ENCODE measurements around the gene ADCY7. TPM values are rescaled to one million over a fixed set of nuclear protein-coding genes. Genes with fewer than 3 reads are reported as not detected.

The ADCY7 gene
- total and polyA plus RNA-seq, 9 of the 15 experiments (the other 6 are each of a cell fraction or from before 2014, with no cell fraction given): 2.3 to 108 (median 28.6) TPM

DNA sequence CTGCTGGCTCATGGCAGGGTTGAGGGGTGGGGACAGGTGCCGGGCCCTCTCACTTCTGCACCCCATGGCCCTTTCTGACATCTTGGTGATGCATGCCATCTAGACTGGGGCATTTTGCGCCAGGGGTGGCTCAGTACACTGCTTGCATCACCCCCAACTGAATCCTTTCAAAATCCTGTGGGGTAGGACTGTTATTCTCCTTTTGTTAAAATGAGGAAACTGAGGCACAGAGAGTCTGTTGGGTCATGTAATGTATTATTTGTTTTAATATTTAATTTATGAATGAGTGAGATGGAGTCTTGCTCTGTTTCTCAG lies 9.9 kb downstream of the ADCY7 start:
- Histone ChIP-seq H3K9me1 (ENCODE audit: control insufficient read depth, insufficient read depth, low read length) (peaks cover 9% of the 10 kb centered on the region), H3K4me2 (ENCODE audit: insufficient read depth, low read length) (no peak overlapping the region), H3K27ac (ENCODE audit: extremely low read depth, low read depth, low read length) (no peak overlapping the region), H4K20me1 (replicated peaks; ENCODE audit: control insufficient read depth, insufficient read depth, low read length) (peaks cover 40% of the 10 kb centered on the region), H3K27me3 (ENCODE audit: control insufficient read depth in 2 of 2, insufficient read depth in 2 of 2, low read length in 2 of 2) (no peaks in the 10 kb centered on the region), H2AFZ (ENCODE audit: low read depth, low read length) (no peak overlapping the region), H3K36me3 (ENCODE audit: control insufficient read depth, insufficient read depth, low read length) (peaks cover 46% of the 10 kb centered on the region), H3K4me1 (replicated peaks in 1 of 2; ENCODE audit: control insufficient read depth in 2 of 2, insufficient read depth in 2 of 2, low read length in 2 of 2) (peaks cover 41 to 63% of the 10 kb centered on the region in 2 experiments), H3K9me3 (replicated peaks; ENCODE audit: control insufficient read depth, insufficient read depth, low read depth, low read length) (no peaks in the 10 kb centered on the region), H3K9ac (ENCODE audit: insufficient read depth in 1 of 2, low read depth in 2 of 2, low read length in 2 of 2) (no peak overlapping the region), H3K4me3 (no peak overlapping the region), H3K79me2 (ENCODE audit: control insufficient read depth, insufficient read depth, low read length) (peaks cover 98% of the 10 kb centered on the region)
- CTCF ChIA-PET (ENCODE audit: low intra/inter-chr PET ratio): no interaction called here
- intact Hi-C loops (cut with micrococcal nuclease) (no loop called here), in situ Hi-C loops (cut with MboI) (no loop called here)
- TF ChIP-seq, protein P1, sequence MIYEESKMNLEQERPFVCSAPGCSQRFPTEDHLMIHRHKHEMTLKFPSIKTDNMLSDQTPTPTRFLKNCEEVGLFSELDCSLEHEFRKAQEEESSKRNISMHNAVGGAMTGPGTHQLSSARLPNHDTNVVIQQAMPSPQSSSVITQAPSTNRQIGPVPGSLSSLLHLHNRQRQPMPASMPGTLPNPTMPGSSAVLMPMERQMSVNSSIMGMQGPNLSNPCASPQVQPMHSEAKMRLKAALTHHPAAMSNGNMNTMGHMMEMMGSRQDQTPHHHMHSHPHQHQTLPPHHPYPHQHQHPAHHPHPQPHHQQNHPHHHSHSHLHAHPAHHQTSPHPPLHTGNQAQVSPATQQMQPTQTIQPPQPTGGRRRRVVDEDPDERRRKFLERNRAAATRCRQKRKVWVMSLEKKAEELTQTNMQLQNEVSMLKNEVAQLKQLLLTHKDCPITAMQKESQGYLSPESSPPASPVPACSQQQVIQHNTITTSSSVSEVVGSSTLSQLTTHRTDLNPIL (CRISPR knock-in tag; IDR thresholded peaks at IDR 0.05): no peak
- TF ChIP-seq, protein P2, sequence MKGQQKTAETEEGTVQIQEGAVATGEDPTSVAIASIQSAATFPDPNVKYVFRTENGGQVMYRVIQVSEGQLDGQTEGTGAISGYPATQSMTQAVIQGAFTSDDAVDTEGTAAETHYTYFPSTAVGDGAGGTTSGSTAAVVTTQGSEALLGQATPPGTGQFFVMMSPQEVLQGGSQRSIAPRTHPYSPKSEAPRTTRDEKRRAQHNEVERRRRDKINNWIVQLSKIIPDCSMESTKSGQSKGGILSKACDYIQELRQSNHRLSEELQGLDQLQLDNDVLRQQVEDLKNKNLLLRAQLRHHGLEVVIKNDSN (CRISPR knock-in tag; IDR thresholded peaks at IDR 0.05): no peak
- TF ChIP-seq JUN (IDR thresholded peaks at IDR 0.05; ENCODE audit: borderline replicate concordance, low read depth, low read length) (no peak), JUN (CRISPR knock-in tag; IDR thresholded peaks at IDR 0.05; ENCODE audit: borderline replicate concordance) (no peak), LCOR (CRISPR knock-in tag; IDR thresholded peaks at IDR 0.05) (no peak), HNRNPUL1 (IDR thresholded peaks at IDR 0.05; ENCODE audit: low read length) (no peak), RBFOX2 (IDR thresholded peaks at IDR 0.05; ENCODE audit: low read depth, low read length) (no peak), ATF1 (CRISPR knock-in tag; IDR thresholded peaks at IDR 0.05) (no peak), ATF1 (tag; IDR thresholded peaks at IDR 0.05) (no peak), ZNF584 (CRISPR knock-in tag; IDR thresholded peaks at IDR 0.05; ENCODE audit: low read depth) (no peak), SMAD2 (IDR thresholded peaks at IDR 0.05; ENCODE audit: low read depth, low read length) (no peak), EP400 (IDR thresholded peaks at IDR 0.05) (no peak), MTA3 (IDR thresholded peaks at IDR 0.05; ENCODE audit: borderline replicate concordance) (no peak), ZNF316 (IDR thresholded peaks at IDR 0.05) (no peak), ZNF551 (CRISPR knock-in tag; IDR thresholded peaks at IDR 0.05) (no peak), ZNF253 (CRISPR knock-in tag; conservative IDR thresholded peaks at IDR 0.05) (no peak), SETDB1 (IDR thresholded peaks at IDR 0.05; ENCODE audit: low read length) (no peak)
- TF ChIP-seq, protein P3, sequence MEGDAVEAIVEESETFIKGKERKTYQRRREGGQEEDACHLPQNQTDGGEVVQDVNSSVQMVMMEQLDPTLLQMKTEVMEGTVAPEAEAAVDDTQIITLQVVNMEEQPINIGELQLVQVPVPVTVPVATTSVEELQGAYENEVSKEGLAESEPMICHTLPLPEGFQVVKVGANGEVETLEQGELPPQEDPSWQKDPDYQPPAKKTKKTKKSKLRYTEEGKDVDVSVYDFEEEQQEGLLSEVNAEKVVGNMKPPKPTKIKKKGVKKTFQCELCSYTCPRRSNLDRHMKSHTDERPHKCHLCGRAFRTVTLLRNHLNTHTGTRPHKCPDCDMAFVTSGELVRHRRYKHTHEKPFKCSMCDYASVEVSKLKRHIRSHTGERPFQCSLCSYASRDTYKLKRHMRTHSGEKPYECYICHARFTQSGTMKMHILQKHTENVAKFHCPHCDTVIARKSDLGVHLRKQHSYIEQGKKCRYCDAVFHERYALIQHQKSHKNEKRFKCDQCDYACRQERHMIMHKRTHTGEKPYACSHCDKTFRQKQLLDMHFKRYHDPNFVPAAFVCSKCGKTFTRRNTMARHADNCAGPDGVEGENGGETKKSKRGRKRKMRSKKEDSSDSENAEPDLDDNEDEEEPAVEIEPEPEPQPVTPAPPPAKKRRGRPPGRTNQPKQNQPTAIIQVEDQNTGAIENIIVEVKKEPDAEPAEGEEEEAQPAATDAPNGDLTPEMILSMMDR (IDR thresholded peaks at IDR 0.05 in 2 of 3, conservative IDR thresholded peaks at IDR 0.05 in 1 of 3; ENCODE audit: insufficient read depth in 2 of 3, low read depth in 1 of 3, low read length in 3 of 3): no peak
- TF ChIP-seq, protein P4, sequence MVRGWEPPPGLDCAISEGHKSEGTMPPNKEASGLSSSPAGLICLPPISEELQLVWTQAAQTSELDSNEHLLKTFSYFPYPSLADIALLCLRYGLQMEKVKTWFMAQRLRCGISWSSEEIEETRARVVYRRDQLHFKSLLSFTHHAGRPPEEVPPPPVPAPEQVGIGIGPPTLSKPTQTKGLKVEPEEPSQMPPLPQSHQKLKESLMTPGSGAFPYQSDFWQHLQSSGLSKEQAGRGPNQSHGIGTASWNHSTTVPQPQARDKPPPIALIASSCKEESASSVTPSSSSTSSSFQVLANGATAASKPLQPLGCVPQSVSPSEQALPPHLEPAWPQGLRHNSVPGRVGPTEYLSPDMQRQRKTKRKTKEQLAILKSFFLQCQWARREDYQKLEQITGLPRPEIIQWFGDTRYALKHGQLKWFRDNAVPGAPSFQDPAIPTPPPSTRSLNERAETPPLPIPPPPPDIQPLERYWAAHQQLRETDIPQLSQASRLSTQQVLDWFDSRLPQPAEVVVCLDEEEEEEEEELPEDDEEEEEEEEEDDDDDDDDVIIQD (CRISPR knock-in tag; IDR thresholded peaks at IDR 0.05): no peak
- ATAC-seq: no peak
- POLR2A ChIA-PET: no interaction called here
- DNase-seq (ENCODE audit: extremely low read depth in 1 of 4, low spot score in 3 of 4): no peak
- BruUV-seq (replicated peaks): no TSS peak
- no peak for FAIRE-seq
- WGBS (ENCODE audit: insufficient coverage, low coverage, missing lambda C conversion rate): 100% methylated on average over 2 of the region's 2 CpGs
